Endothelial cell of umbilical vein (primary cell): Measurements from ENCODE around the gene TRPC5OS. TPM values are rescaled to one million over a fixed set of nuclear protein-coding genes. Genes with fewer than 3 reads are reported as not detected.

Experiments
- BruUV-seq: library from RNA; stranded (reverse); fragments of 400-500 nt; replicated peaks from 2 replicates; lab custom pipeline; 2021; lab: Mats Ljungman, UMichigan
- CTCF ChIA-PET: fragments of 300-600, 350-600 bp; sonication (Branson Sonifier 250); formaldehyde crosslinking; loops from one replicate; lab custom pipeline; 2021; ENCODE audit warnings: antibody characterized with exemption, inconsistent platforms; lab: Charles Lee
- POLR2A ChIA-PET: fragments of 300-600, 350-600 bp; sonication (Branson Sonifier 250); formaldehyde crosslinking; loops from one replicate; lab custom pipeline; 2021; ENCODE audit warnings: antibody characterized with exemption, inconsistent platforms; lab: Charles Lee
- DNase-seq: peaks from one replicate; pipeline ENCODE4 v3.0.0-alpha.2; 2011; ENCODE audit warnings: low read depth, low spot score
- FAIRE-seq: peaks from 2 replicates; lab custom pipeline; 2011; peaks lifted over from hg19 to GRCh38; lab: Jason Lieb, UNC
- H2AFZ ChIP-seq: 2 replicates; pipeline ENCODE4 v1.6.0; 2012; ENCODE audit warnings: low read depth, low read length, control low read depth, inconsistent platforms
- H3K27ac ChIP-seq: 2 replicates; pipeline ENCODE4 v1.5.1; 2011; ENCODE audit warnings: low read depth, mild to moderate bottlenecking, control low read depth, low read length, moderate library complexity; ENCODE audit not compliant: insufficient read depth
- H3K27me3 ChIP-seq, 2 experiments: 2 replicates each; pipeline versions ENCODE4 v1.6.0 to v1.6.1; 2011; ENCODE audit warnings: low read length in 2 of 2, mixed read lengths in 1 of 2; ENCODE audit not compliant: control insufficient read depth in 2 of 2, insufficient read depth in 2 of 2
- H3K36me3 ChIP-seq, 2 experiments: 2 replicates in 1 of 2; 3 replicates in 1 of 2; pipeline ENCODE4 v1.5.1; 2011; ENCODE audit warnings: low read length in 2 of 2, mild to moderate bottlenecking in 1 of 2, moderate library complexity in 1 of 2; ENCODE audit not compliant: control insufficient read depth in 2 of 2, insufficient read depth in 2 of 2; ENCODE audit errors: extremely low read depth in 1 of 2
- H3K4me1 ChIP-seq: 3 replicates; pipeline ENCODE4 v1.5.1; 2011; ENCODE audit warnings: mild to moderate bottlenecking, low read length; ENCODE audit not compliant: control insufficient read depth, insufficient read depth; ENCODE audit errors: extremely low read depth
- H3K4me2 ChIP-seq: 2 replicates; pipeline ENCODE4 v1.6.1; 2011; ENCODE audit warnings: low read length, control low read depth, mixed read lengths; ENCODE audit not compliant: insufficient read depth
- H3K4me3 ChIP-seq, 3 experiments: fragments of 200-600 bp in 1 of 3; sonication (generic), shearing (Covaris generic) in 1 of 3; replicated peaks in 1 of 3; 2 replicates each; pipeline ENCODE4 v1.5.1; 2011 to 2016; ENCODE audit warnings: control low read depth in 3 of 3, low read length in 3 of 3, mild to moderate bottlenecking in 2 of 3, inconsistent platforms in 1 of 3, low read depth in 1 of 3, moderate library complexity in 1 of 3; ENCODE audit not compliant: insufficient read depth in 1 of 3
- H3K79me2 ChIP-seq: 2 replicates; pipeline ENCODE4 v1.6.0; 2012; ENCODE audit warnings: low read length, inconsistent platforms; ENCODE audit not compliant: control insufficient read depth, insufficient read depth
- H3K9ac ChIP-seq: replicated peaks from 2 replicates; pipeline ENCODE3; 2011; ENCODE audit warnings: low read length, control low read depth; ENCODE audit not compliant: insufficient read depth; ENCODE audit errors: extremely low read depth
- H3K9me1 ChIP-seq: replicated peaks from 3 replicates; pipeline ENCODE4 v1.6.0; 2011; ENCODE audit warnings: mild to moderate bottlenecking, low read length; ENCODE audit not compliant: control insufficient read depth, insufficient read depth; ENCODE audit errors: extremely low read depth
- H3K9me3 ChIP-seq: replicated peaks from 2 replicates; pipeline ENCODE4 v1.5.1; 2012; ENCODE audit warnings: low read length, inconsistent platforms; ENCODE audit not compliant: control insufficient read depth, insufficient read depth
- H4K20me1 ChIP-seq: replicated peaks from 2 replicates; pipeline ENCODE3; 2011; ENCODE audit warnings: mild to moderate bottlenecking, low read length; ENCODE audit not compliant: control insufficient read depth, insufficient read depth; ENCODE audit errors: extremely low read depth
- CTCF ChIP-seq, 2 donors: IDR thresholded peaks; 1 replicate in 1 of 2; 2 replicates in 1 of 2; pipeline ENCODE4 v1.5.1; 2011; ENCODE audit warnings: low read length in 2 of 2, mild to moderate bottlenecking in 2 of 2, moderate library complexity in 2 of 2, control low read depth in 1 of 2, inconsistent platforms in 1 of 2, low read depth in 1 of 2; ENCODE audit not compliant: insufficient read depth in 1 of 2; ENCODE audit errors: extremely low read depth in 1 of 2
- EZH2 ChIP-seq: IDR thresholded peaks from 2 replicates; pipeline ENCODE4 v1.6.1; 2012; ENCODE audit warnings: borderline replicate concordance, low read depth, mild to moderate bottlenecking, moderate library complexity, low read length, inconsistent platforms; ENCODE audit not compliant: severe bottlenecking
- FOS ChIP-seq: IDR thresholded peaks from 2 replicates; pipeline ENCODE4 v1.6.1; 2011; ENCODE audit warnings: mild to moderate bottlenecking, low read length, moderate library complexity, borderline replicate concordance; ENCODE audit not compliant: insufficient read depth
- GATA2 ChIP-seq: IDR thresholded peaks from 2 replicates; pipeline ENCODE4 v1.7.0; 2011; ENCODE audit warnings: low read depth, mild to moderate bottlenecking, moderate library complexity, mixed read lengths, low read length; ENCODE audit not compliant: insufficient read length, insufficient read depth
- JUN ChIP-seq: IDR thresholded peaks from 2 replicates; pipeline ENCODE4 v1.6.1; 2011; ENCODE audit warnings: borderline replicate concordance, low read depth; ENCODE audit not compliant: insufficient read length, insufficient read depth
- MAX ChIP-seq: IDR thresholded peaks from 2 replicates; pipeline ENCODE4 v1.6.1; 2011; ENCODE audit not compliant: insufficient read depth, insufficient read length
- MYC ChIP-seq: IDR thresholded peaks from one replicate; pipeline ENCODE4 v1.6.1; 2011; ENCODE audit warnings: mild to moderate bottlenecking, low read depth, low read length
- POLR2A ChIP-seq: IDR thresholded peaks from 2 replicates; pipeline ENCODE4 v1.6.1; 2012; ENCODE audit warnings: low read depth, mild to moderate bottlenecking, control low read depth, low read length
- POLR2AphosphoS5 ChIP-seq: IDR thresholded peaks from 2 replicates; pipeline ENCODE4 v1.6.1; 2012; ENCODE audit warnings: low read depth, mild to moderate bottlenecking, control low read depth, low read length, moderate library complexity; ENCODE audit not compliant: insufficient read depth
- dilution Hi-C: fragments of 300-500 bp; cut with MboI; formaldehyde crosslinking; loops from one replicate; pipeline ENCODE4 v1.15.0; 2019; ENCODE audit warnings: low sequenced_read_pairs; ENCODE audit not compliant: extremely low pct_ligation_motif_present
- intact Hi-C: fragments of 100-400 bp; cut with micrococcal nuclease; formaldehyde crosslinking; loops from one replicate; pipeline ENCODE4 v1.10.0; 2022
- polyA plus RNA-seq, 4 experiments: library from polyadenylated mRNA; depleted of rRNA in 3 of 4; stranded (reverse) in 3 of 4; unstranded in 1 of 4; fragments of >200 nt; gene quantifications; 2 replicates each; pipeline versions ENCODE4 v1.2.1 to v1.2.3, GENCODE V29; 2011 to 2012; ENCODE audit warnings: missing spikeins in 1 of 4
- total RNA-seq: library from RNA; stranded (reverse); gene quantifications from 2 replicates; pipeline ENCODE4 v1.2.3, GENCODE V29; 2021

Gene TRPC5OS
- total and polyA plus RNA-seq, 2 donors (not counting 3 experiments of a cell fraction or from before 2014, with no cell fraction given), result not detected

GRCh38 chrX:111917591-111917990, 41.6 kb downstream of the TRPC5OS start:
- DNase-seq (no peak), FAIRE-seq (no peak)
- Histone ChIP-seq H3K27me3 (no peaks in the 10 kb centered on the region), H3K4me3 (no peak overlapping the region), H3K9me1 (no peaks in the 10 kb centered on the region), H2AFZ (no peak overlapping the region), H3K79me2 (no peaks in the 10 kb centered on the region), H4K20me1 (no peaks in the 10 kb centered on the region), H3K27ac (no peak overlapping the region), H3K36me3 (no peaks in the 10 kb centered on the region), H3K4me1 (no peaks in the 10 kb centered on the region), H3K9ac (no peak overlapping the region), H3K4me2 (no peak overlapping the region), H3K9me3 (no peaks in the 10 kb centered on the region)
- intact Hi-C loops, result no loop called here
- no TSS peak for BruUV-seq
- TF ChIP-seq JUN, result no peak
- no peak for TF ChIP-seq POLR2A
- TF ChIP-seq FOS, result no peak
- no peak for TF ChIP-seq GATA2
- no peak for TF ChIP-seq EZH2
- no peak for TF ChIP-seq CTCF (IDR thresholded peaks at IDR 0.05; ENCODE audit: extremely low read depth in 1 of 2, insufficient read depth in 1 of 2, low read depth in 1 of 2, low read length in 2 of 2)
- TF ChIP-seq POLR2AphosphoS5, result no peak
- no peak for TF ChIP-seq MYC
- TF ChIP-seq MAX, result no peak
- dilution Hi-C loops, result no loop called here
- POLR2A ChIA-PET, result no interaction called here
- CTCF ChIA-PET, result no interaction called here
